K562 (cell line): Measurements from ENCODE around the gene LITAF. TPM values are rescaled to one million over a fixed set of nuclear protein-coding genes. Genes with fewer than 3 reads are reported as not detected.

Experiments
- BDP1 ChIP-seq: IDR thresholded peaks from 3 replicates; pipeline ENCODE4 v1.6.1; 2011; ENCODE audit not compliant: insufficient read length, insufficient read depth
- ETV5 ChIP-seq: sonication (generic); formaldehyde crosslinking; IDR thresholded peaks from 2 replicates; pipeline ENCODE4 v1.4.0; 2020; ENCODE audit warnings: low read depth, mild to moderate bottlenecking, missing genetic modification reagents
- GTF3C2 ChIP-seq: IDR thresholded peaks from 3 replicates; pipeline ENCODE4 v1.6.1; 2011; ENCODE audit warnings: borderline replicate concordance, mild to moderate bottlenecking, moderate library complexity; ENCODE audit not compliant: insufficient read length; ENCODE audit errors: extremely low read depth
- HNRNPL ChIP-seq: fragments of 200-400 bp; formaldehyde crosslinking; IDR thresholded peaks from 2 replicates; pipeline ENCODE4 v1.6.1; 2017; ENCODE audit warnings: low read depth, mild to moderate bottlenecking, low read length
- KAT2B ChIP-seq: IDR thresholded peaks from one replicate; pipeline ENCODE4 v1.6.1; 2012; ENCODE audit warnings: low read depth, mild to moderate bottlenecking, control low read depth, inconsistent platforms, low read length, moderate library complexity
- LARP7 ChIP-seq: fragments of 450-650 bp; IDR thresholded peaks from 2 replicates; pipeline ENCODE4 v1.6.1; 2016
- NCOA1 ChIP-seq: fragments of 450-650 bp; IDR thresholded peaks from 2 replicates; pipeline ENCODE4 v1.6.1; 2016; ENCODE audit warnings: low read depth
- NFATC3 ChIP-seq: fragments of 450-650 bp; IDR thresholded peaks from 2 replicates; pipeline ENCODE4 v1.6.1; 2017; ENCODE audit warnings: mild to moderate bottlenecking
- NFE2 ChIP-seq: IDR thresholded peaks from 2 replicates; pipeline ENCODE4 v1.6.1; 2014; ENCODE audit warnings: antibody characterized with exemption, low read depth
- NFIC ChIP-seq: fragments of 450-650 bp; IDR thresholded peaks from 2 replicates; pipeline ENCODE4 v1.6.1; 2017; ENCODE audit warnings: mild to moderate bottlenecking, inconsistent platforms
- PCBP1 ChIP-seq: fragments of 200-400 bp; formaldehyde crosslinking; IDR thresholded peaks from 2 replicates; pipeline ENCODE4 v1.6.1; 2018; ENCODE audit warnings: mild to moderate bottlenecking, low read depth, low read length; ENCODE audit not compliant: poor library complexity, severe bottlenecking
- RBM14 ChIP-seq: fragments of 200-400 bp; formaldehyde crosslinking; IDR thresholded peaks from 2 replicates; pipeline ENCODE4 v1.6.1; 2018; ENCODE audit warnings: low read depth, mild to moderate bottlenecking, low read length, moderate library complexity, borderline replicate concordance; ENCODE audit not compliant: insufficient read depth
- RBM34 ChIP-seq: fragments of 200-400 bp; formaldehyde crosslinking; IDR thresholded peaks from 2 replicates; pipeline ENCODE4 v1.6.1; 2018; ENCODE audit warnings: low read length, borderline replicate concordance; ENCODE audit not compliant: insufficient read depth
- SMAD3 ChIP-seq: fragments of 450-650 bp; formaldehyde crosslinking; conservative IDR thresholded peaks from 2 replicates; pipeline ENCODE4 v1.4.0; 2020; ENCODE audit warnings: mild to moderate bottlenecking
- SP2 ChIP-seq: IDR thresholded peaks from 2 replicates; pipeline ENCODE4 v1.6.1; 2011; ENCODE audit warnings: mild to moderate bottlenecking, low read depth, low read length, moderate library complexity; ENCODE audit not compliant: poor library complexity, severe bottlenecking; ENCODE audit errors: extremely low read depth
- SRF ChIP-seq, 2 experiments: fragments of 250-450, 450-650 bp in 1 of 2; sonication (Bioruptor Pico) in 1 of 2; sonication (generic) in 1 of 2; formaldehyde crosslinking; IDR thresholded peaks; 2 replicates each; pipeline versions ENCODE4 v1.5.0 to v1.5.1; 2020 to 2022; ENCODE audit warnings: mild to moderate bottlenecking in 1 of 2, missing genetic modification reagents in 1 of 2
- UBTF ChIP-seq, 2 experiments: IDR thresholded peaks; 2 replicates each; pipeline ENCODE4 v1.6.1; 2012; ENCODE audit warnings: improper control_type of control experiment in 2 of 2, low read depth in 2 of 2, low read length in 2 of 2, borderline replicate concordance in 1 of 2
- XRCC4 ChIP-seq: IDR thresholded peaks from one replicate; pipeline ENCODE4 v1.6.1; 2011; ENCODE audit not compliant: insufficient read depth, insufficient read length; ENCODE audit errors: extremely low read depth
- ZC3H8 ChIP-seq: fragments of 450-650 bp; IDR thresholded peaks from 2 replicates; pipeline ENCODE4 v1.6.1; 2017
- ZNF354B ChIP-seq: fragments of 250-450 bp; sonication (Bioruptor Pico); IDR thresholded peaks from 2 replicates; pipeline ENCODE4 v1.4.0; 2020
- ZNF384 ChIP-seq: IDR thresholded peaks from 2 replicates; pipeline ENCODE4 v1.6.1; 2012; ENCODE audit warnings: low read depth, low read length, improper control_type of control experiment
- ZNF655 ChIP-seq: fragments of 250-450 bp; sonication (Bioruptor Pico); IDR thresholded peaks from 2 replicates; pipeline ENCODE4 v1.5.0; 2021
- ZSCAN29 ChIP-seq: fragments of 450-650 bp; IDR thresholded peaks from 2 replicates; pipeline ENCODE4 v1.6.1; 2017
- polyA plus RNA-seq, 8 experiments: library from polyadenylated mRNA; depleted of rRNA in 4 of 8; stranded (reverse) in 5 of 8; unstranded in 3 of 8; fragments of >200 nt; fragmentation: Nextera tagmentation in 2 of 8; fragmentation: Illumina TruSeq in 1 of 8; extraction: Ambion mirVana in 2 of 8; extraction: Trizol in 1 of 8; gene quantifications; 2 replicates each; pipeline versions ENCODE4 v1.2.1 to v1.2.3, GENCODE V29; 2011 to 2014; ENCODE audit warnings: inconsistent platforms in 1 of 8, missing spikeins in 1 of 8
- total RNA-seq, 7 experiments: library from RNA; depleted of rRNA in 6 of 7; stranded (reverse); fragments of >200 nt in 6 of 7; fragmentation: Illumina TruSeq in 2 of 7; extraction: Trizol in 2 of 7; gene quantifications; 2 replicates each; pipeline versions ENCODE4 v1.2.1 to v1.2.3, GENCODE V29; 2011 to 2021; ENCODE audit warnings: low replicate concordance in 1 of 7

LITAF gene
- total and polyA plus RNA-seq, 9 of the 15 experiments (the other 6 are each of a cell fraction or from before 2014, with no cell fraction given): 4.1 to 17.8 (median 11.9) TPM

- peak in 1 of 2 experiments; percentile 68; a peak in 1 of 4 replicates for TF ChIP-seq SRF (CRISPR knock-in tag; IDR thresholded peaks at IDR 0.05)
- no peak for TF ChIP-seq ZSCAN29
- no peak for TF ChIP-seq SP2
- TF ChIP-seq RBM34: no peak
- no peak for TF ChIP-seq SMAD3 (CRISPR knock-in tag)
- TF ChIP-seq HNRNPL: no peak
- TF ChIP-seq PCBP1: no peak
- no peak for TF ChIP-seq ETV5
- no peak for TF ChIP-seq NFE2
- TF ChIP-seq ZNF655: no peak
- TF ChIP-seq LARP7: peak; percentile 29; the same call in 1 of the 2 replicates
- TF ChIP-seq ZNF384: peak; percentile 88
- no peak for TF ChIP-seq BDP1
- no peak for TF ChIP-seq UBTF (IDR thresholded peaks at IDR 0.05; ENCODE audit: borderline replicate concordance in 1 of 2, low read depth in 2 of 2, low read length in 2 of 2)
- TF ChIP-seq ZC3H8: no peak
- no peak for TF ChIP-seq KAT2B
- no peak for TF ChIP-seq XRCC4
- TF ChIP-seq NFIC: no peak; the same call in 1 of the 2 replicates
- no peak for TF ChIP-seq GTF3C2
- no peak for TF ChIP-seq ZNF354B (CRISPR knock-in tag)
- no peak for TF ChIP-seq RBM14
- no peak for TF ChIP-seq NCOA1
- TF ChIP-seq NFATC3: no peak; the same call in 1 of the 2 replicates
Measured at GRCh38 chr16:11627822-11628457, 41.2 kb upstream of the LITAF start (continued).
